NCI-H524 treated with DMSO at 0.1 percent for 48 hours (cell line): ENCODE data around the gene NOTCH4.

Source experiments
- DNase-seq: peaks from one replicate; lab custom pipeline; 2025; lab: John Stamatoyannopoulos, UW

The NOTCH4 gene

DNA sequence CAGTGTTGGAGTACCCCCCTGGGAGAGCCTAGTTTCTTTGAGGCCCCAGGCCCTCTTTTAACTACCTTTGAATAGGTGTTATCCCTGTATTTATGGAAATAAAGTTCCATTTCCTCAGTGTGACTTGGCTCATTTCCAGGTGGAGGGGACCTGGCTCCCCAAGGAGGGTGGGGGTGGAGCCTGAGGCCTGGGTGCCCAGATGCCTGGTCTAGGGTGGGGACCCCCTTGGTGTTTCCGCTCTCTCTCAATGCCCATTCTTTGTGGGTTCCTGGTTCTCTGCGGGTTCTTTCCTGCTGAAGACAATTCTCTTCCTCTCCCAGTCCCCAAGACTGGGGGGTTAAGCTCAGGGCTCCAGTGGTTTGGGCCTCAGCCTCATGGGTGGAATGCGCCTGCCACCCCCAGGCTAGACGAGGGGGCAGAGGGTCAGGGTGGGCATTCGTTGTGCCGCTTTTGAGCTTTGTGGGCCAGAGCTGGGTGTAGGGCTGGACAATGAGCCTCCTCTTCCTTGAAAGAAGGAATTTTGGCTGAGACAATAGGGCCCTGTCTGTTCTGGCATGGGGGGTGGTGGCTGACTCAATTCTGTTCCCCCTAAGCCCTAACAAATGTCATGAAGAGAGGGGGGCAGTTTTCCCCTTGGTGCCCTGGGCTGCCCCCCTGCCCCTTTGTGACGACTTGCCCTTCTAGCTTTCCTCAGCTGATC is 60.2 kb downstream of the NOTCH4 start:
- no peak for DNase-seq

DNA sequence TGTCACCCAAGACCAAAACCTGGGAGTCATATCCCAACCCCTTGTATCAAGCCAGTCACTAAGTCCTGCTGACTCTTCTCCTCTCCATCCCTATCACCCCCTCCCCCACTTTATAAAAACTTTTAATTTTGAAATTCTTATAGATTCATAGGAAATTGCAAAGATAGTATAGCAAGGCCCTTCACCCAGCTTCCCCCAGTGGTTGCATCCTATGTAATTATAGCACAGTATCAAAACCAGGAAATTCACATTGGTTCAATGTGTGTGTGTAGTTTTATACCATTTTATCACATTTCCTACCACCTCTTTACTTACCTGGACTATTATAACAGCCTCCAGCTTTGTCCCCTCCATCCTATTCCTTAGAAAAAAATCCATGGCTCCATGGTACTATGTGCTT is 65.8 kb downstream of the NOTCH4 start:
- no peak for DNase-seq

DNA sequence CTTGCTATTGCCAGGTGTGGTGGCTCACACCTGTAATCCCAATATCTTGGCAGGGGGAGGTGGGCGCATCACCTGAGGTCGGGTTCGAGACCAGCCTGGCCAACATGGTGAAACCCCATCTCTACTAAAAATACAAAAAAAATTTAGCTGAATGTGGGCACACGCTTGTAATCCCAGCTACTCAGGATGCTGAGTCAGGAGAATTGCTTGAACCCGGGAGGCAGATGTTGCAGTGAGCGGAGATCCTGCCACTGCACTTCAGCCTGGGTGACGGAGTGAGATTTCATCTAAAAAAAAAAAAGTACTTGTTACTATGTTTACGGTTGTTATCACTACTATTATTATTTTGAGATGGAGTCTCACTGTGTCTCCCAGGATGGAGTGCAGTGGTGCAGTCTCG is 67.0 kb downstream of the NOTCH4 start:
- DNase-seq, result no peak

DNA sequence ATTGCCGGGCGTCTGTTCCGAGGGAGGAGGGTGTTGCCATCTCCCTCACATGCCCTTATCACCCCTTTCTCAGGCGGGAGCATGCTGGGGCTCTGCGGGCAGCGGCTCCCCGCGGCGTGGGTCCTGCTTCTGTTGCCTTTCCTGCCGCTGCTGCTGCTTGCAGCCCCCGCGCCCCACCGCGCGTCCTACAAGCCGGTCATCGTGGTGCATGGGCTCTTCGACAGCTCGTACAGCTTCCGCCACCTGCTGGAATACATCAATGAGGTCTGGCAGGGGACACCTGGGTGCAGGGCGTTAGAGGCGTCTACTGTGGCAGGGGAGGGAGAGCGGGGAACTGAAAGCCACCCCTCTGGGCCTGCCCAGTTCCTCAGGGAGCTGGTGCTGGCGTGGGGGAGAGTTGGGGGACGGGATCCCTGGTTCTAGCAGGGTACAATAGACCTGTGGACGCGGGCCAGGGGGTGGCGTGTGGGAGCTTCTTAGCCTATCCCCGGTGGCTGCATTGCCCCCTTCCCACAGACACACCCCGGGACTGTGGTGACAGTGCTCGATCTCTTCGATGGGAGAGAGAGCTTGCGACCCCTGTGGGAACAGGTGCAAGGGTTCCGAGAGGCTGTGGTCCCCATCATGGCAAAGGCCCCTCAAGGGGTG is 69.2 kb downstream of the NOTCH4 start:
- DNase-seq, result peak; percentile 41

DNA sequence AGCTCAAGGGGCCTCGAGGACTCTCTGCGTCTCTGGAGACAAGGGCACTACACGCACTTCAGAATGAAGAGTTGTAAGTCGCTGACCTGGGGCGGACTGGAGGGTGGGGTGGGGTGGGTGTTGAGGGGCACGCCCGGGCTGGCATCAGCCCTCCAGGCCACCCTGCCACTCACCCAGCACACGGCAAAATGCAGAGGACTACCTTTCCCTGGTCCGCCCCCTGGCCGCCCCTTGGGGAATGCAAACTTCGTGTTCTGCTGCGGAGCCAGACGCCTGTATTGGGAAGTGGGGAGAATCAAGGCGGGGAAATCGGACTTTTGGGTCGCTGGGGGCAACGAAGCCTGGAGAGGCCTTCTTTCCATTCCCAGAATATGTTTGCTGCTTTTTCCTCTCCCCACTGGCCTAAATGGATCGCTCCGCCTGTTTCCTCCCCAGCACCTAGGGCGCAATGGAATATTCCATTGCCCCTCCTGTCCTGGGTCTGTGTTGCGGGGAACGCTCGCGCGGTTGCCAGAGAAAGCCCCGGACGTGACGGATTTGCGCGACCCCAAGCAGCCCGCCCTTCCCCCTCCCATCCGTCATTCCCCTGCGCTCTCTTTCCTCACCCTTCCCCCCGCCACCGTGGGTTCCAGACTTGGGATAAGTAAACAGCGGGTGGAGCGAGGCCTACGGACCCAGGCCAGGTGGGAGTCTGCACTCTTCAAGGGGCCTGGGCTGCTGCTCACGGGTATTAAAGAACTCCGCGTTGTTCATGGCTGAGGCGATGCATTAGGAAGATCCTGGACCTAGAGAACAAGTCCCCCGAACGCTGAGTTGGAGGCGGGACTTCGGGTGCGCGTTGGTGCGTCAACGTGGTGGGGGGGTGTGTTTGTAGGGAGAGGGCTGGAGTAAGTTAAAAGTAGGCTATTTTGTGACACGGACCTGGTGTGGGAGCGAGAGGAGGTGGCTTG is 70.0 kb downstream of the NOTCH4 start, which contains the start of gene PPT2:
Gene PPT2, plus strand, starts transcription at position 578 of the 950 bp plus-strand sequence. CDS start 454 bp downstream, outside the sequence.
- DNase-seq, result peak; percentile 60

DNA sequence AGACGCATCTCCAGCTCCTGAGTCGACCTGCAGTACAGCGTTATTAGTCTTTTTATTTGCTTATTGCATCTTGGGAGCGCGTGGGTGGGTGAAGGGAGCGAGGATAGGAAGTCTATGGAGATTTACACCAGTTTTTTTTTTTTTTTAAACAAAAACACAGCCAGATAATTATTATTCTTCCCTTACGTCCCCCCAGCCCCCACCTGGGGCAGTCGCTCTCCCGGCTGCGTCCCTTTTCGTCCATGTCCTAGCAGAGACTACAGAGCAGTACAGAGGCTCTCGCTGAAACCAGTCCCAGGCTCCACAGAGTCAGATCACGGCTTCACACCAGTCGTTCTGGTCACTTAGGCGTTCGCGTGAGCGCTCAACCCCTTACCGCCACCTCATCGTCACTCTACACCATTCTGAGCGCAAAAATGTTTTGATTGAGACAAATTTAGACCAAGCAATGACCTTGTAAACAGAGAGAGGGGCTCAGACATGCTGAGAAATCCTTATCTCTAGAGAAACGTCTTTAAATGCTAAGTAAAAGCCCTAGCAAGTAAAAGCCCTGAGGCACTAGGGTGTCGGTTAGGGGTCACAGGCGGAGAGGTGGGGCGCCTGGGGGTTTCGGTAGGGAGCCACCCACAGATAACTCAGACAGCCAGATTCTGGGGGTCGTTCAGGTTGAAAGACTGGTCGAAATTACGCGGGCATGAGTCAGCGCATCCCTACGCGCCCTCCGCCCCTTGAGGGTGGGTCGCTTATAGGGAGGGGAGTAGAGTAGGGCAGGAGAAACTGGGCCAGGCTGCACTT is 70.9 kb downstream of the NOTCH4 start:
- no peak for DNase-seq

DNA sequence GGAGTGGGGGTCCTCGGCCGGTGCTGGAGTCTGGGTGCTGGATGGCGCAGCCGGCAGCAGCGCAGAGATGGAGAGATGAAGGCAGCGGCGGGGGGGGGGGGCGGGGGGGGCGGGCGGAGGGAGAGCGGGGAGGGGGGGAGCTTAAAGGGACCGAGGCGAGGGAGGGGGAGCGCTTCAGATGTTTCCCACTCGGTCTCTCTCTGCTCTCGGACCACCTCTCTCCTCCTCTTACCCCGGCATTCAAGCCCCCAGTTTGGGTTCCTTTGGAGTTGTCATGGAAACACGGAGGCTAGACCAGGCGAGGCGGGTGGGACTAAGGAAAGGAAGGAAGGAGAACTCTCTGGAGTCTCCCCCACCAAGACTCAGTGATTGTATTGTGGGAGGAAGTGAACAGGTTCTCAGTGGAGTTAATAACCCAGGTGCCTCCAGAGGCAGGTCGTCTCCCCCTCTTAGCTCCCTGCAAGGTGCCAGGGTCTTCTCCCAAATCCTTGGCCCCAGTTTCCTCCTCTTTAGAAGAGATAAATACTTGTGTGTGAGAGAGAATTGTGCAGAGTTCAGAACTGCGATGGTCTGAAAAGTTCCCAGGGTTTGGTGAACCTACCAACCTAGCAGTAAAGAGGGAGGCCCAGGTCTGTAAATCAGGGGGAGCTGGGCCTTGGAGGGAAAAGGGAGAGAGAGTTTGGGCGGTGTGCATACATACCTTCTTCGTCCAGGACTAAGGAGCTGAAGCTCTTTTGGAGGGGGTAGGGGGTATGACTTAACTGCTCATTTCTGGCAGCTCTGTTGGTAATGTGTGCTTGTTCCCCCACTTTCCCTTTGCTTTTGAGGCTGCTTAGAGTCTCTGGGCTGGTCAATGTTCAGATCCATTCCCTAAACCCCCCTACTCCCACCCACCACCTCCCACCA is 71.8 kb downstream of the NOTCH4 start, which contains the start of gene PRRT1:
Gene PRRT1, minus strand, starts transcription at position 77 of the 906 bp plus-strand sequence. CDS start 112 bp downstream, outside the sequence.
- DNase-seq, result no peak

DNA sequence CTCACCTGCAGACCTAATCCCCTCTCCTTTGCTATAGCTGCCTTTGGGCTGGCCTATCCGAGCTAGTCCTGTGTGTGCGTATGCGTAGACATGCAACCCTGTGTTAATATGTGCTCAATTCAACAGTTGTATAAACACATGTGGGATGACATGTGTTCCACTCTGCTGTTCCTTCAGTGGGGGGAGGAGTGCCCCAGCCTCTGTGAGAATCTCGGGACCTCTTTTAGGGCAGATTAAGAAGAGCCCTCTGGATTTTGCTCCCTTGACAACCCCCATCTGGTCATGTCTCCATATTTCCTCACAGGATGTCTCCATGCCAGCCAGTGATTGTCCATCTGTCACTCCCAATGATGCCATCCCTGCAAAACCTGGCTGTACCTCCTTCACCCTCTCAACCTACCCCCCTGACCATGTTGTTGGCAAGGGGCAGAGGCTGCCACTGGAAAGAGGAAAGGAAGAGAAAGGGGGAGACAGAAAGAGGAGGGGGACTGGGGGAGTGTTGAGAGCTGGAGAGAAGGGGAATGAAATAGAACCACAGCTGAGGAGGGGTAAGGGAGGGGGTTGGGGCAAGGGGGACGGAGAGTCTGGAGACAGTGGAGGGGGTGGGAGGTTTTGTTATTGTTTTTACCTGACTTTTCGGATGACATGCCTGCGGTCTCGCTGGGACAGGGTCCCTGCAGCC is 72.5 kb downstream of the NOTCH4 start:
- peak; percentile 97 for DNase-seq

DNA sequence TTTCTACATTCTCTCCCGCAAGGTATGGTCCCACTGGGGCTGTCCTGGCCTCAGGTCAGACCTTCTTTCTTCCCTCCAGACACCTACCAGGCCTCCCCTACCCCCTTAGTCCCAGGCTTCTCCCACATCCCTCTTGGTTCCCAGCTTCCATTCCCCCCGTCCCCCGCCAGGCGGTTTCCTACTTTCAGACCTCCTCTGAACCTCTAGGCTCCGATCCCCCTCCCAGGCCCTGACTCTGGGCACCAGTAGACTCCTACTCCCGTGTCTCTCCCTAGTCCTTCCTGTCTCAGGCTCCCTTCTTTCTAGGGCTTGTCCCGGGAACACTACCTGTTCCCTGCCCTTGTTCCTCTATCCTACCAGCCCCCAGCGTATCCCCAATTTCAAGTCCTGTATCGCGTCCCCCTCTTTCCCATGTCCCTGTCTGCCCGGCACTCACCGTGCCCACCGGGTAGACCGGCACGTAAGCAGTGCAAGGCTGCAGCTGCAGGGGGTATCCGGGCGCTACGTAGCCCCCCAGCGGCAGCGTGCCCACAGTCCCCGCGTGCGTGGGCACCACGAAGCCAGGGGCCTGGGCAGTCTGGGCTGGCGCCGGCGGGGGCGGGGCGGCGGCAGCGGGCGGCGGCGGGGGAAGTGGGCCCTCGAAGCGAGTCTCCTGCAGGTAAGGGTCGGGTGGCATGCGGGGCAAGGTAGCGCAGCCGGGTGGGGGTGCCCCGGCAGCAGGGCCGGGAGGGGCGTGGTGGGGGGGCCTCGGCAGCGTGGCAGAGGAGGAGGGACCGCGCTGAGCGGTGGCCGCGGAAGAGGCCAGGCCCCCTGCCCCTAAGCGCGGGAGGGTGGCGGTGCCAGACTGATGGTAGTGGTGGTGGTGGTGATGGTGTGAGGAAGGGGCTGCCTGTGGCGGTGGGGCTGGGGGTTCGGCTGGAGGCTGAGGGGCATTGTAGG is 73.7 kb downstream of the NOTCH4 start:
- DNase-seq, result no peak

DNA sequence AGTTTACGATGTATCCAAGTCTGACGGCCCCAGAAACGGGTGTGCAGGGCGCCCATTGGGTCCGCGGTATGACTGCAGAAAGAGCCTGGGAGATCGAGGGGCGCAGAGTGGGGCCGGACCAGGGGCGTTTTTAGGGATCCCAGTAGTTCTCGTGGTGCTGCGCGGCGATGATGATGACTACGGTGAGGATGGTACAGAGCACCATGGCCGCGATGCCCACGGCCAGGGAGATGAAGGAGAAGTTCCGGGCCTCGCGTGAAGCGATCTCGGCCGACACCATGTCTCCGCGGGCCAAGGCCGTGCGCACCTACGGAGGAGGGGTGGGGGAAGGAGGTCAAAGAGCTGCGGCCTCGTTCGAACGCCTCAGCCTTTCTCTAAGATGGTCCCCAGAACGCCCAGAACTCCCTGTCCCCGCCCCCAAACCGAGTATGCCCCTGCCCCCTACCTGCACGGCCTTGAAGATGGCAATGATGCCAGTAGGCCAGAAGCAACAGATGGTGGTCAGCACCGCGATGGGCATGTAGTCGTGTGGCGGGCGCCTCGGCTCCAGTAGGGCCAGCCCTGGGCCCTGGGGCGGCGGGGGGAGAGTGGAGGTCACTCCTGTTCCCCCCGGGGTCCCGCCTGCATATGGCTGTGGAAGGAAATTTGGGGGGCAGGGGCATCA is 74.6 kb downstream of the NOTCH4 start:
- no peak for DNase-seq

DNA sequence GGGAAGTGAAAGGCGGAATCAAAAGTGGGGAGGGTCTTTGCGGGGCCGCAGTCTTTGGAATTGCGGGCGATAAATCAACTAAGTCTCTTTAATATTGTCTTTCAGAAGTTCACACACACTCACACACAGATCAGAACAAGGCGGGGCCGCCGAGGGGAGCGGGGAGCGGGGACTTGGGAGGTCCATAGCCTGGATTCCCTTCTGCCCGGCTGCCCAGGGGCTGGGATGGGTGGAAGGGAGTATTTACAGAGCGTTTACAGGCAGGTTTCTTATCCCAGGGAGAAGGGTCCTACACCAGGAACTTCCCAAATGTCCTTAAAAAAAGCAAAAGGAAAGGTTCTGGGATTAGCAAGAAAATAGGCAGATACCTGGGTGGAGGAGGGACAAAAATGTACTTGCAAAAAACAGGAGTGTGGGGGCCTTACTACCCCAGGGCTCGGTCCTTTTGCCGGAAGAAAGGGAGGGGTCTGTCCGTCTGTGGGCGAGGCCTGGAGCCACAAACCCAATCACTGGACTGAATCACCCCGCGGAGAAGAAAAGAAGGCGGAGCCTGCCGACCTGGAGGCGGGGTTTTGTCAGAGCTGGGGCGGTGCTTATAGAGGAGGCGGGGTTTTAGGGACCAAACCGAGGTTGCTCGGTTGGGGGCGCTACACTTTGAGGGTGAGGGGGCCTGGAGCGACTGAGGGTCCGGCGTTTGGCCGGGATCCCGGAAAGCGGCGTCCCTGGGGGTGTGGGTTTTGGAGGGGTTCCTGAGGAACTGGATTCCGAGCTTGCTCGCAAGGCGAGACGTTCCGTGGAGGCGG is 75.4 kb downstream of the NOTCH4 start:
- no peak for DNase-seq

DNA sequence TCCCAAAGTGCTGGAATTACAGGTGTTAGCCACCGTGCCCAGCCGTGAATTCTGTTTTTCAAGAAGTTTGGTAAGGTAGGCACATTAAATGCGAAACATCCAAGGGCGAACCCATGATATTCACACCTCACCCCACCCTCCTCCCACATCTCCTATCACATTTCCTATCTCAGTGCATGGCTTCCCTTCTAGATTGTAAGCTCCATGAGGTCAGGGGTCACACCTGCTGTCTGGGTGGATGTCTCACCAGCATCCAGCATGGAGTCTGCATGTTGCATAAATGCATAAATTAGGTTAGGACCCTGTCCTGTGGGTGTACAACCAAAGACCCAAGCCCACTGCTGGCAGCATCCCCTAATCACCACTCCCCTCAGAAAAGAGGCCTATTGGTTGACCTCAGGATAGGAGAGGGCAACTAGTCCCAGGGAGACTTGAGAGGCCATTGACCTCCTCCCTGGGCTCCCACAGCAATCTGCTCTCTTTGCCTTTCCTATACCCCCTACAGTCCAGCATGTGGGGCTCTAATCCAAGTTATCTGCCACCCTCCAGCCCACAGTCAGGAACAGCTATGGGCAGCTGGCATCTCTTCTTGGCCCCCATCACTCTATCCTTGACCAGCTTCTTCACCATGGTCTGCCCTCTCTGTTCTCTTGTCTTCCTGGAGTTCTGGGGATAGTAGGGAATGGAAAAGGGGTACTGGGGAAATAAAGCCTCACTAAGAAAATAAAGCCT is 76.3 kb downstream of the NOTCH4 start:
- DNase-seq, result no peak

DNA sequence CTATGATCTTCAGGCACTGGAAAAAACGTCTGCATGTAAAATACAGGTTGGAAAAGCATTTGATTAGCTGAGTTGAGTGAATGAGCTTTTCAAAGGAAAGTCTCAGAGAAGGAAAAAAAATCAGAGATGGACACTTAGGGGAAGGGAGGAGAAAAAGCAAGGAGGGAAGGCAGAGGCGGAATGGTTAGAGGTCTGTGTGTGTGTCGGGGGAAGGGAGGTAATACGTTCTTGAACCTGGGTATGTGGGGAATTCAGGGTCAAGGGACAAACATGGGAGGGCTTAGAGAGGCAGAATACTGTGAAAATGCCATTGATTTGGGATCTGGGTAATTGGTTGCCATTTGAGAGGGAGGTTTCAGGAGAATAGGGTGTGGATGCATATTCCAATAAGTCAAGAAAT is 77.2 kb downstream of the NOTCH4 start:
- no peak for DNase-seq

DNA sequence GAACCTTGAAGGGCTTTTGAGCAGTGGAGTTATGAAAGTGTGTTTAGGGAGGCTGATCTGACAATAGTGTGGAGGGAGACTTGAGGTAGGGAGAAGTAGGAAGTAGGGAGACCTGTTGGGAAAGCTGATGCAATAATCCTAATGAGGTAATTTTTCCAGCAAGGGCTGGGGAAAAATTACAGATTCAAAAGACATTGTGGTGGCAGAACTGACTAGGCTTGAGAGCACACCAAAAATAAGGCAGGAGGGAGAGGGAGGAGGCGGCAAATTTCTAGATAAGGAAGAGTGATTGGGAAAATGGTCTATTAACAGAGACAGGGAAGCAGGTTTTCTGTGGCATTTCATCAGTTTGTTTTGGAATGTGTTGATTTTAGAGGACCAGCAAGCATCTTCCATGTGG is 77.6 kb downstream of the NOTCH4 start:
- DNase-seq, result no peak
